ENCODE measurements around the gene CCDC13.
A peak's percentile ranks its signal among the peaks of the same experiment; 100 is the strongest.

Gene CCDC13

GRCh38 chr3:42795621-42796181 is 22.6 kb upstream of the CCDC13 start:
- DNase-seq: no peak

GRCh38 chr3:42790714-42791229 is 17.7 kb upstream of the CCDC13 start:
- no peak for DNase-seq

- DNase-seq: no peak
Observed at GRCh38 chr3:42786631-42787030, 13.6 kb upstream of the CCDC13 start.

- no peak for DNase-seq
Observed at GRCh38 chr3:42786212-42786611, 13.2 kb upstream of the CCDC13 start.

- DNase-seq: peak; percentile 23
Observed at GRCh38 chr3:42780892-42781700, 8.0 kb upstream of the CCDC13 start.

GRCh38 chr3:42780398-42780797 is 7.3 kb upstream of the CCDC13 start:
- no peak for DNase-seq

GRCh38 chr3:42778644-42779043 is 5.6 kb upstream of the CCDC13 start:
- no peak for DNase-seq

GRCh38 chr3:42773409-42773751 is 327 bp upstream of the CCDC13 start:
- DNase-seq: no peak

- no peak for DNase-seq
Observed at GRCh38 chr3:42771271-42771670, 1.8 kb downstream of the CCDC13 start.

GRCh38 chr3:42769477-42770131 is 3.4 kb downstream of the CCDC13 start:
- DNase-seq: no peak

GRCh38 chr3:42764561-42765295 is 8.3 kb downstream of the CCDC13 start:
- DNase-seq: no peak

GRCh38 chr3:42764115-42764514 is 8.9 kb downstream of the CCDC13 start:
- DNase-seq: no peak

- DNase-seq: no peak
Observed at GRCh38 chr3:42763021-42763420, 10.0 kb downstream of the CCDC13 start.

- no peak for DNase-seq
Observed at GRCh38 chr3:42762046-42762724, 10.9 kb downstream of the CCDC13 start.

- DNase-seq: no peak
Observed at GRCh38 chr3:42758126-42758525, 14.9 kb downstream of the CCDC13 start.

- no peak for DNase-seq
Observed at GRCh38 chr3:42756681-42757213, 16.3 kb downstream of the CCDC13 start.

GRCh38 chr3:42755681-42756578 is 17.1 kb downstream of the CCDC13 start:
- DNase-seq: no peak

GRCh38 chr3:42753757-42754156 is 19.3 kb downstream of the CCDC13 start:
- no peak for DNase-seq

- DNase-seq: no peak
Observed at GRCh38 chr3:42752961-42753360, 20.1 kb downstream of the CCDC13 start.

- DNase-seq: no peak
Observed at GRCh38 chr3:42752441-42752840, 20.6 kb downstream of the CCDC13 start.

GRCh38 chr3:42751609-42752008 is 21.4 kb downstream of the CCDC13 start:
- no peak for DNase-seq

Data from activated T-cell treated with anti-CD3 and anti-CD28 coated beads for 4 hours (primary cell).